ENCODE measurements around the gene RALGDS. TPM values are rescaled to one million over a fixed set of nuclear protein-coding genes. Genes with fewer than 3 reads are reported as not detected.

RALGDS gene
- total RNA-seq, 3 donors from 2014 or later: 38.3 to 59.4 (median 44.2) TPM

GRCh38 chr9:133141833-133142595 lies 21.0 kb upstream of the RALGDS start:
- peaks cover 79% of the 10 kb centered on the region for H3K4me1 ChIP-seq (ENCODE audit: low read depth)
- no peak for TF ChIP-seq CTCF (IDR thresholded peaks at IDR 0.05)
- intact Hi-C loops (cut with DNase I, micrococcal nuclease): loop anchor here in 1 of 2 donors (10.0 kb wide), 1 partner anchor 107 kb away; the partner anchor contains the start of gene GTF3C5
- H3K9me3 ChIP-seq: no peaks in the 10 kb centered on the region
- H3K36me3 ChIP-seq (ENCODE audit: low read depth): no peaks in the 10 kb centered on the region
- H3K4me3 ChIP-seq: no peak overlapping the region
- DNase-seq (peak in 2 of 3 donors; percentile 72 to 84), ATAC-seq (peak; percentile 2)

- H3K36me3 ChIP-seq (ENCODE audit: low read depth): no peaks in the 10 kb centered on the region
- no peak for TF ChIP-seq CTCF (IDR thresholded peaks at IDR 0.05)
- H3K4me3 ChIP-seq: no peak overlapping the region
- ATAC-seq (no peak), DNase-seq (peak in 2 of 3 donors; percentile 40 to 58)
- no peaks in the 10 kb centered on the region for H3K9me3 ChIP-seq
- peaks cover 89% of the 10 kb centered on the region for H3K4me1 ChIP-seq (ENCODE audit: low read depth)
- intact Hi-C loops (cut with DNase I, micrococcal nuclease): loop anchor here in 1 of 2 donors (10.0 kb wide), 1 partner anchor 106 kb away; the partner anchor contains the start of gene GTF3C5
Observed at GRCh38 chr9:133140606-133141005, 19.6 kb upstream of the RALGDS start.

GRCh38 chr9:133140174-133140505 lies 19.1 kb upstream of the RALGDS start:
- no peak for TF ChIP-seq CTCF (IDR thresholded peaks at IDR 0.05)

GRCh38 chr9:133139246-133140173 lies 18.5 kb upstream of the RALGDS start:
- DNase-seq (peak in 1 of 3 donors; percentile 43), ATAC-seq (no peak)
- H3K4me1 ChIP-seq (ENCODE audit: low read depth): peaks cover 96% of the 10 kb centered on the region
- H3K36me3 ChIP-seq (ENCODE audit: low read depth): no peaks in the 10 kb centered on the region
- H3K9me3 ChIP-seq: no peaks in the 10 kb centered on the region
- intact Hi-C loops (cut with DNase I, micrococcal nuclease): loop anchor here in 1 of 2 donors (10.0 kb wide), 1 partner anchor 105 kb away; the partner anchor contains the start of gene GTF3C5
- no peak for TF ChIP-seq CTCF (IDR thresholded peaks at IDR 0.05)
- H3K4me3 ChIP-seq: no peak overlapping the region

More at GRCh38 chr9:133140174-133140505, 19.1 kb upstream of the RALGDS start:
- DNase-seq: peak; percentile 67 to 78 (median 76)
- peak; percentile 7 for ATAC-seq
- Histone ChIP-seq H3K4me3 (no peak overlapping the region), H3K4me1 (ENCODE audit: low read depth) (peaks cover 94% of the 10 kb centered on the region), H3K36me3 (ENCODE audit: low read depth) (no peaks in the 10 kb centered on the region), H3K9me3 (no peaks in the 10 kb centered on the region)
- intact Hi-C loops (cut with DNase I, micrococcal nuclease): loop anchor here in 1 of 2 donors (10.0 kb wide), 1 partner anchor 105 kb away; the partner anchor contains the start of gene GTF3C5

GRCh38 chr9:133137451-133138231 lies 16.6 kb upstream of the RALGDS start:
- intact Hi-C loops (cut with DNase I, micrococcal nuclease): no loop called here
- H3K4me1 ChIP-seq (ENCODE audit: low read depth): peaks cover 96% of the 10 kb centered on the region
- peak in 1 of 3 donors; percentile 50 for DNase-seq

More at GRCh38 chr9:133137451-133138231, 16.6 kb upstream of the RALGDS start:
- H3K4me3 ChIP-seq: no peak overlapping the region
- ATAC-seq: no peak
- TF ChIP-seq CTCF (IDR thresholded peaks at IDR 0.05): no peak
- no peaks in the 10 kb centered on the region for H3K36me3 ChIP-seq (ENCODE audit: low read depth)
- H3K9me3 ChIP-seq: no peaks in the 10 kb centered on the region
